Measurements from ENCODE around the gene SNRNP25.

The SNRNP25 gene

DNA sequence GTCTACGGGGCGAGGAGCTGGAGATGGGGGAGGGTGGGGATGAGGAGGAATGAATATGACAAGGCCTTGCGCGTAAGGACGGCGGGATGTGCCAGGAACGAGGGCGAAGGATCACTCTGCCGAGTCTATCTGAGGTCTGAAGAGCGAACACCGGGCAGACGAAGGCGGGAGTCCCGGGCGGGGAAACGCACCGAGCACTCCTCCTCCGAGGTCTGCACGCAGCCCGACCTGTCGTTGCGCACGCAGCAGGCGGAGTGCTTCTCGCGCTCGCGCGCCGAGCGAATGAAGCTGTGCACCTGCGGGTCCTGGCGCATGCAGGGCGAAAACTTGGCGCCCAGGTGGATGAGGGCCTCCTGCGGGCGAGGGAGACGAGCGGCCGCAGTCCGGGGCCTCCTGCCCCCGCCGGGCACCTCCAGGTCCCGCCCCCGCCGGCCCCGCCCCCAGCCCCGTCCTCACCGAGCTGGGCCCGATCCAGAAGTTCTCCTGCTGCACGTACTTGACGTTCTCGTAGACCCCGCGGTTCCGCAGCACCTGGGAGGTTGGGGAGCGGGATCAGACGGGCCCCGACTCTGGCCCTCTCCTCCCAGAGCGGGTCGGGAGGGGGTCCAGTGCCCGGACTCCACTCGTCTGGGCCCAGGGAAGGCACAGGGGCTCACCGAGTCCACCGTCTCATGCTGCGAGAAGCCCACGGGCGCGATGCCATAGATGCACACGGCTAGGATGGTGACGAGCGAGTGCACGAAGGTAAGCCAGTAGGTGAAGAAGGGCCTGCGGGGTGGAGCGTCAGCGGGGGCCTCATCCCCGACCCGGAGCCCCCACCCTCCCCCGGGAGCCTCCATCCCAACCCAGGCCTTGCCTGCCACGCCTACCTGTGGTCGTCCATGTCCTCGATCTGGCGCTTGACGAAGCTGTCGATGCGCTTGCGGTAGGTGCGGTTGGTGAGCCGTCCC lies 7.6 kb downstream of the SNRNP25 start:
- Histone ChIP-seq H2AFZ (ENCODE audit: low read depth) (no peak overlapping the region), H3K4me2 (no peak overlapping the region), H4K20me1 (ENCODE audit: insufficient read depth) (no peaks in the 10 kb centered on the region), H3K27ac (no peak overlapping the region), H3K4me1 (ENCODE audit: low read depth, poor library complexity, severe bottlenecking) (peaks cover 10% of the 10 kb centered on the region), H3K36me3 (ENCODE audit: insufficient read depth) (no peaks in the 10 kb centered on the region; the same call in 1 of the 2 replicates), H3K27me3 (ENCODE audit: insufficient read depth, low read depth) (no peaks in the 10 kb centered on the region), H3K4me3 (IDR thresholded peaks at IDR 0.05; ENCODE audit: insufficient read depth, low read depth, low read length) (no peak overlapping the region), H3K79me2 (ENCODE audit: insufficient read depth, low read depth) (no peaks in the 10 kb centered on the region), H3K9ac (no peak overlapping the region)
- TF ChIP-seq CTCF (conservative IDR thresholded peaks at IDR 0.05; ENCODE audit: low read depth, low read length): no peak

DNA sequence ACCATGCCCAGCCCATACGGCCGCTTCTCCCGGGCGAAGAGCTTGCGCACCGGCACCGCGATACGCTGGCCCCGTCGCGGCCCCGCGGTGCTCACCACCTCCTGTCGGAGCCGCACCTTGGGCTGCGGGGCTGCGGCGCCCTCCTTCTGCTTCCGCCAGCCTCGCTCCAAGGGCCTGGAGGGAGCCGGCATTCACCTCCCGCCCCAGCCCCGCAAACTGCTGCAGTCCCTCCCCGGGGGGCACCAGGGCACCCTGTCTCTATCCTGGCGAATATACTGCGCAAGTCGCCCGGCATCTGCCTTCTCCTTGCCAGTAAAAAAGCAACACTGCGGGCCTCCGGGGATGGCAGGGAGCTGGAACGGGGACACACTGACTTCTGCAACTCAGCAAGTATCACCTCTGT lies 8.3 kb downstream of the SNRNP25 start:
- H3K36me3 ChIP-seq (ENCODE audit: insufficient read depth): no peaks in the 10 kb centered on the region; the same call in 1 of the 2 replicates
- H3K4me1 ChIP-seq (ENCODE audit: low read depth, poor library complexity, severe bottlenecking): peaks cover 10% of the 10 kb centered on the region

DNA sequence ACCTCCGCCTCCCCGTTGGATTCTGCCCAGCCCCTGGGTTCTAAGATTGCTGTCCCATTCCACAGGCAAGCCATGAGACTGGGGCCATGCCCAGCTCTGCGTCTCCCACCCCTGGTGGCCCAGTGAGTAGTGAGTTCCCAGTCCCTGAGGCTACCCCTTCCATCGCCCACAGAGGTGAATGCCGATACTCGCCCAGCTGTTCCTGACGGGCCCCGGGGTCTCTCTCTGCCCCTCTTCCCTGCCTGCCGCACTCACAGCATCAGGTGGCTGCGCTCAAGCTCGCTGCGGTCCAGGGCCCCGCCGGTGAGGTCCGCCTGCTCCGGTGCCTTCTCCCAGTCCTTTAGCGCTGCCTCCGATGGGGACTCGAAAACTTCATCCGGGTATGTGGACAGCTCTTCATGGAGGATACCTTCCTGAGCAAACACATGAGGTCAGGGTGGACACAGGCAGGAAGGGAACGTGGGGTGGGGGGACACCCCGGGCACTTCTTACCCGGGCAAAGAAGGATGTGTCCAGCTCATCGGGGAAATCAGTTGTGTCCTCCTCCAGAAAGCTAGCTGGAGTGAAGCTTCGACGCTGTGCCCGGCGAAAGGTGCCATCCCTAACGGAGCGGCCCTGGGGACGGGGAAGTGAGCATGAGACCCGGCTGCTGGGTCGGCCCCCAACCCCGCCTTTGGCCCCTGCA lies 8.8 kb downstream of the SNRNP25 start:
- Histone ChIP-seq H3K27me3 (ENCODE audit: insufficient read depth, low read depth) (no peaks in the 10 kb centered on the region), H3K36me3 (ENCODE audit: insufficient read depth) (no peaks in the 10 kb centered on the region; the same call in 1 of the 2 replicates), H3K27ac (no peak overlapping the region), H3K4me3 (IDR thresholded peaks at IDR 0.05; ENCODE audit: insufficient read depth, low read depth, low read length) (no peak overlapping the region), H3K9ac (no peak overlapping the region), H3K4me1 (ENCODE audit: low read depth, poor library complexity, severe bottlenecking) (peaks cover 10% of the 10 kb centered on the region), H2AFZ (ENCODE audit: low read depth) (no peak overlapping the region), H3K79me2 (ENCODE audit: insufficient read depth, low read depth) (no peaks in the 10 kb centered on the region), H4K20me1 (ENCODE audit: insufficient read depth) (no peaks in the 10 kb centered on the region), H3K4me2 (no peak overlapping the region)
- no peak for TF ChIP-seq CTCF (conservative IDR thresholded peaks at IDR 0.05; ENCODE audit: low read depth, low read length)

More for the DNA sequence above, 8.3 kb downstream of the SNRNP25 start:
- Histone ChIP-seq H3K79me2 (ENCODE audit: insufficient read depth, low read depth) (no peaks in the 10 kb centered on the region), H3K27me3 (ENCODE audit: insufficient read depth, low read depth) (no peaks in the 10 kb centered on the region), H3K4me2 (no peak overlapping the region), H2AFZ (ENCODE audit: low read depth) (no peak overlapping the region), H4K20me1 (ENCODE audit: insufficient read depth) (no peaks in the 10 kb centered on the region), H3K4me3 (IDR thresholded peaks at IDR 0.05; ENCODE audit: insufficient read depth, low read depth, low read length) (no peak overlapping the region), H3K9ac (no peak overlapping the region), H3K27ac (no peak overlapping the region)
- TF ChIP-seq CTCF (conservative IDR thresholded peaks at IDR 0.05; ENCODE audit: low read depth, low read length): no peak

DNA sequence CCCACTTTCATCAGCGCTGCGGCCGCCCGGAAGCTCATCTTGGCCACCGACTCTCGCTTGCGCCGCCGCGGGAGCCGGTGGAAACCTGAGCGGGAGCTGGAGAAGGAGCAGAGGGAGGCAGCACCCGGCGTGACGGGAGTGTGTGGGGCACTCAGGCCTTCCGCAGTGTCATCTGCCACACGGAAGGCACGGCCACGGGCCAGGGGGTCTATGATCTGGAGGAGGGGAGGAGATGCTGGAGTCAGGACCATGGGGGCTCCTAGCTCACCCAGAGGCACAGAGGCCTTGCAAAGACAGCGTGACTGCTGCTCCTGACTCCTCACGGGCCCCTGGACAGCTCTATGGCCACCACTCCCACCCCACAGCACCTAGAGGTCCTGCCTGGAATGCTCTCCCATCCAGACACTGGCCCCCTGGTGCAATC lies 9.4 kb downstream of the SNRNP25 start:
- H3K4me3 ChIP-seq (IDR thresholded peaks at IDR 0.05; ENCODE audit: insufficient read depth, low read depth, low read length): no peak overlapping the region
- H2AFZ ChIP-seq (ENCODE audit: low read depth): no peak overlapping the region
- H3K36me3 ChIP-seq (ENCODE audit: insufficient read depth): no peaks in the 10 kb centered on the region
- H3K27me3 ChIP-seq (ENCODE audit: insufficient read depth, low read depth): no peaks in the 10 kb centered on the region
- no peak overlapping the region for H3K9ac ChIP-seq
- H3K27ac ChIP-seq: no peak overlapping the region
- no peak overlapping the region for H3K4me2 ChIP-seq
- H3K79me2 ChIP-seq (ENCODE audit: insufficient read depth, low read depth): no peaks in the 10 kb centered on the region
- TF ChIP-seq CTCF (conservative IDR thresholded peaks at IDR 0.05; ENCODE audit: low read depth, low read length): no peak
- H4K20me1 ChIP-seq (ENCODE audit: insufficient read depth): no peaks in the 10 kb centered on the region
- peaks cover 10% of the 10 kb centered on the region for H3K4me1 ChIP-seq (ENCODE audit: low read depth, poor library complexity, severe bottlenecking)
